ENCODE data around the gene PLA2G6.

The PLA2G6 gene

GRCh38 chr22:38199826-38200559 is 18.4 kb upstream of the PLA2G6 start:
- Histone ChIP-seq H3K36me3 (no peaks in the 10 kb centered on the region), H3K4me3 (no peak overlapping the region), H3K27me3 (no peaks in the 10 kb centered on the region), H3K27ac (no peak overlapping the region), H3K4me1 (peaks cover 8 to 26% (median 20%) of the 10 kb centered on the region in 4 donors), H3K9me3 (no peaks in the 10 kb centered on the region)
- TF ChIP-seq, protein P1, sequence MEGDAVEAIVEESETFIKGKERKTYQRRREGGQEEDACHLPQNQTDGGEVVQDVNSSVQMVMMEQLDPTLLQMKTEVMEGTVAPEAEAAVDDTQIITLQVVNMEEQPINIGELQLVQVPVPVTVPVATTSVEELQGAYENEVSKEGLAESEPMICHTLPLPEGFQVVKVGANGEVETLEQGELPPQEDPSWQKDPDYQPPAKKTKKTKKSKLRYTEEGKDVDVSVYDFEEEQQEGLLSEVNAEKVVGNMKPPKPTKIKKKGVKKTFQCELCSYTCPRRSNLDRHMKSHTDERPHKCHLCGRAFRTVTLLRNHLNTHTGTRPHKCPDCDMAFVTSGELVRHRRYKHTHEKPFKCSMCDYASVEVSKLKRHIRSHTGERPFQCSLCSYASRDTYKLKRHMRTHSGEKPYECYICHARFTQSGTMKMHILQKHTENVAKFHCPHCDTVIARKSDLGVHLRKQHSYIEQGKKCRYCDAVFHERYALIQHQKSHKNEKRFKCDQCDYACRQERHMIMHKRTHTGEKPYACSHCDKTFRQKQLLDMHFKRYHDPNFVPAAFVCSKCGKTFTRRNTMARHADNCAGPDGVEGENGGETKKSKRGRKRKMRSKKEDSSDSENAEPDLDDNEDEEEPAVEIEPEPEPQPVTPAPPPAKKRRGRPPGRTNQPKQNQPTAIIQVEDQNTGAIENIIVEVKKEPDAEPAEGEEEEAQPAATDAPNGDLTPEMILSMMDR (IDR thresholded peaks at IDR 0.05) = no peak
- intact Hi-C loops (cut with DNase I; ENCODE audit: low total_unique reads) = loop anchor here (5.0 to 10.0 kb wide), 3 partner anchors 47 to 115 kb away; partner anchors contain the start of genes BAIAP2L2 and CSNK1E
- no peak for DNase-seq

DNA sequence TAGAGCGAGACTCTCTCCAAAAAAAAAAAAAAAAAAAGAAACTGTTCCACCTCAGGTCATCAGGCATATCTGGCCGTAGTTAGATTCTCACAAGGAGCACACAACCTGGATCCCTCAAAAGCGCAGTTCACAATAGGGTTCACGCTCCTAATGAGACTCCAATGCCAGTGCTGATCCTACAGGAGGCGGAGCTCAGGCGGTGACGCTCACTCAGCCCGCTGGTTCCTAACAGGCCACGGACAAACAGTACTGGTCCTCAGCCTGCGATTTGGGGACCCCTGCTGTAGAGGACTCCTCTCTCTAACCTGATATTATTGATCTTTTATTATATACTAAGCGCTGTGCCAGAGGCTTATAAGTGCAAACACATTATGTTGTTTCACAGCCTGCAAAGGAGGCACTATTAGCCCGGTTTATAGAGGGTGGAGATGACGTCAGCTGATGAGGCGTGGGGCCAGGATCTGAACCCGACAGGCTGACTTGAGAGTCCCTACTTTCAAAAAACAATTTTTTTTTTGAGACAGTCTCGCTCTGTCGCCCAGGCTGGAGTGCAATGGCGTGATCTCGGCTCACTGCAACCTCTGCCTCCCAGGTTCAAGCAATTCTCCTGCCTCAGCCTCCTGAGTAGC is 15.3 kb upstream of the PLA2G6 start:
- TF ChIP-seq, protein P1 (IDR thresholded peaks at IDR 0.05) = no peak
- H3K36me3 ChIP-seq = no peaks in the 10 kb centered on the region
- H3K9me3 ChIP-seq = no peaks in the 10 kb centered on the region
- peaks cover 0 to 22% (median 2%) of the 10 kb centered on the region in 4 donors for H3K4me1 ChIP-seq
- H3K27me3 ChIP-seq = no peaks in the 10 kb centered on the region
- DNase-seq = no peak
- H3K4me3 ChIP-seq = no peak overlapping the region
- intact Hi-C loops (cut with DNase I; ENCODE audit: low total_unique reads) = loop anchor here (10.0 kb wide), 1 partner anchor 82 kb away; the partner anchor contains the start of gene BAIAP2L2
- no peak overlapping the region for H3K27ac ChIP-seq

- Histone ChIP-seq H3K36me3 (no peaks in the 10 kb centered on the region), H3K27ac (no peak overlapping the region), H3K4me3 (no peak overlapping the region), H3K27me3 (no peaks in the 10 kb centered on the region), H3K9me3 (no peaks in the 10 kb centered on the region), H3K4me1 (peaks cover 0 to 29% (median 0%) of the 10 kb centered on the region in 4 donors)
- TF ChIP-seq, protein P1 (IDR thresholded peaks at IDR 0.05) = no peak
- intact Hi-C loops (cut with DNase I; ENCODE audit: low total_unique reads) = loop anchor here (10.0 kb wide), 1 partner anchor 79 kb away; the partner anchor contains the start of gene BAIAP2L2
- no peak for DNase-seq
Measured at GRCh38 chr22:38193580-38193979, 11.9 kb upstream of the PLA2G6 start.

DNA sequence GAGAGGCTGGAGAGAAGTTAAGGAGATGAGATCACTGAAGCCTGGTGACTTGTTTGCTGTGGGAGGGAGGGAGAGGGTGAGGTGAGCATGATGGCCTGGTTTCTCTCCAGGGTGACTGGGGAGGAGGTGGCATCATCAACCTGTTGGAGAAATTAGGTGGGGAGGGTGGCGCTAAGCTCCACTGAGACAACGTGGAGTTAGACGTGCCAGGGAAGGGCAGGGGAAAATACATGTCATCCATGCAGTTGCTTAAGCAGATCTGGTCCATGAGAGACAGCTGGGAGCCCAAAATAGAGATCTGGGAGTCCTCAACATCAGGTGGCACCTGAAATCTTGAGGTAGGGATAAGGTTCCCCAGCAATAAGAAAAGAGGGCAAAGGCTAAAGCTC is 10.8 kb upstream of the PLA2G6 start:
- Histone ChIP-seq H3K4me1 (peaks cover 0 to 29% (median 0%) of the 10 kb centered on the region in 4 donors), H3K27ac (no peak overlapping the region)

GRCh38 chr22:38191731-38192474 is 10.3 kb upstream of the PLA2G6 start:
- TF ChIP-seq, protein P1 (IDR thresholded peaks at IDR 0.05) = no peak
- intact Hi-C loops (cut with DNase I; ENCODE audit: low total_unique reads) = loop anchor here (10.0 kb wide), 1 partner anchor 77 kb away; the partner anchor contains the start of gene BAIAP2L2
- H3K36me3 ChIP-seq = no peaks in the 10 kb centered on the region
- H3K4me1 ChIP-seq = peaks cover 0 to 29% (median 0%) of the 10 kb centered on the region in 4 donors
- no peaks in the 10 kb centered on the region for H3K27me3 ChIP-seq
- no peak overlapping the region for H3K4me3 ChIP-seq
- no peak for DNase-seq
- no peak overlapping the region for H3K27ac ChIP-seq
- H3K9me3 ChIP-seq = no peaks in the 10 kb centered on the region

More for the DNA sequence above, 10.8 kb upstream of the PLA2G6 start:
- Histone ChIP-seq H3K27me3 (no peaks in the 10 kb centered on the region), H3K36me3 (no peaks in the 10 kb centered on the region), H3K9me3 (no peaks in the 10 kb centered on the region), H3K4me3 (no peak overlapping the region)
- DNase-seq = no peak
- intact Hi-C loops (cut with DNase I; ENCODE audit: low total_unique reads) = loop anchor here (10.0 kb wide), 1 partner anchor 78 kb away; the partner anchor contains the start of gene BAIAP2L2
- TF ChIP-seq, protein P1 (IDR thresholded peaks at IDR 0.05) = no peak
